Neuronal stem cell (in vitro differentiated cells): ENCODE measurements around the gene SYNPR.

ENCODE experiments used
- DNase-seq: peaks from one replicate; pipeline ENCODE4 v3.0.0-alpha.2; 2013; ENCODE audit warnings: low spot score
- H2AFZ ChIP-seq: one replicate; pipeline ENCODE4 v1.6.1; 2013; ENCODE audit warnings: mild to moderate bottlenecking, low read length, inconsistent platforms
- H2AK5ac ChIP-seq: 2 replicates; pipeline ENCODE4 v1.6.1; 2013; ENCODE audit warnings: low read depth, mild to moderate bottlenecking, inconsistent platforms, low read length, moderate library complexity, mixed read lengths
- H2BK120ac ChIP-seq: 2 replicates; pipeline ENCODE4 v1.6.1; 2013; ENCODE audit warnings: low read depth, mild to moderate bottlenecking, inconsistent platforms, low read length, moderate library complexity, mixed read lengths
- H2BK12ac ChIP-seq: one replicate; pipeline ENCODE4 v1.6.1; 2013; ENCODE audit warnings: low read length, inconsistent platforms
- H2BK15ac ChIP-seq: 2 replicates; pipeline ENCODE4 v1.6.1; 2013; ENCODE audit warnings: mild to moderate bottlenecking, low read length, inconsistent platforms, mixed read lengths
- H2BK5ac ChIP-seq: one replicate; pipeline ENCODE4 v1.6.1; 2013; ENCODE audit warnings: inconsistent platforms, mild to moderate bottlenecking, low read length, moderate library complexity
- H3K14ac ChIP-seq: one replicate; pipeline ENCODE4 v1.6.1; 2013; ENCODE audit warnings: low read length, inconsistent platforms
- H3K18ac ChIP-seq: 2 replicates; pipeline ENCODE4 v1.6.1; 2013; ENCODE audit warnings: low read length, inconsistent platforms
- H3K23ac ChIP-seq: 2 replicates; pipeline ENCODE4 v1.6.1; 2013; ENCODE audit warnings: low read depth, mild to moderate bottlenecking, mixed read lengths, low read length, inconsistent platforms; ENCODE audit not compliant: poor library complexity
- H3K27ac ChIP-seq: replicated peaks from 3 replicates; pipeline ENCODE4 v1.5.1; 2013; ENCODE audit warnings: low read length, inconsistent platforms
- H3K27me3 ChIP-seq, 3 experiments: 2 replicates each; pipeline ENCODE4 v1.6.1; 2013; ENCODE audit warnings: low read length in 3 of 3, mild to moderate bottlenecking in 2 of 3, inconsistent platforms in 1 of 3, low read depth in 1 of 3, mixed read lengths in 1 of 3, moderate library complexity in 1 of 3; ENCODE audit not compliant: control insufficient read depth in 3 of 3, insufficient read depth in 3 of 3
- H3K36me3 ChIP-seq, 2 donors: replicated peaks in 1 of 2; 2 replicates each; pipeline ENCODE4 v1.6.1; 2013; ENCODE audit warnings: low read length in 2 of 2; ENCODE audit not compliant: control insufficient read depth in 2 of 2, insufficient read depth in 2 of 2
- H3K4ac ChIP-seq: 2 replicates; pipeline ENCODE4 v1.6.1; 2013; ENCODE audit warnings: inconsistent platforms, mild to moderate bottlenecking, low read length, moderate library complexity
- H3K4me1 ChIP-seq, 2 donors: 1 replicate in 1 of 2; 2 replicates in 1 of 2; pipeline ENCODE4 v1.6.1; 2013; ENCODE audit warnings: low read length in 2 of 2, low read depth in 1 of 2; ENCODE audit not compliant: control insufficient read depth in 2 of 2, insufficient read depth in 1 of 2
- H3K4me2 ChIP-seq: one replicate; pipeline ENCODE4 v1.6.1; 2013; ENCODE audit warnings: mild to moderate bottlenecking, low read length, inconsistent platforms; ENCODE audit not compliant: insufficient read depth, poor library complexity, severe bottlenecking
- H3K4me3 ChIP-seq, 2 donors: 2 replicates each; pipeline ENCODE4 v1.5.1; 2013; ENCODE audit warnings: low read length in 2 of 2, mild to moderate bottlenecking in 2 of 2, inconsistent platforms in 1 of 2, moderate library complexity in 1 of 2
- H3K79me1 ChIP-seq: one replicate; pipeline ENCODE4 v1.6.1; 2013; ENCODE audit warnings: low read depth, mild to moderate bottlenecking, inconsistent platforms, low read length, moderate library complexity
- H3K9ac ChIP-seq: one replicate; pipeline ENCODE4 v1.6.1; 2013; ENCODE audit warnings: mild to moderate bottlenecking, low read depth, low read length, inconsistent platforms; ENCODE audit not compliant: poor library complexity
- H3K9me3 ChIP-seq, 2 donors: replicated peaks in 1 of 2; 2 replicates each; pipeline versions ENCODE3 to v1.6.1; 2013; ENCODE audit warnings: low read length in 2 of 2, mild to moderate bottlenecking in 2 of 2, inconsistent platforms in 1 of 2, low read depth in 1 of 2, mixed read lengths in 1 of 2, moderate library complexity in 1 of 2; ENCODE audit not compliant: control insufficient read depth in 2 of 2, insufficient read depth in 1 of 2
- H4K8ac ChIP-seq: one replicate; pipeline ENCODE4 v1.6.1; 2013; ENCODE audit warnings: low read depth, mild to moderate bottlenecking, inconsistent platforms, low read length, moderate library complexity
- H4K91ac ChIP-seq: one replicate; pipeline ENCODE4 v1.6.1; 2013; ENCODE audit warnings: low read length, low read depth, mild to moderate bottlenecking, inconsistent platforms; ENCODE audit not compliant: poor library complexity
- WGBS, 2 donors: extraction: QIAGEN DNeasy Blood & Tissue Kit; methylation state at CpG; one replicate each; pipeline ENCODE4 v1.1.7; 2013; ENCODE audit warnings: missing lambda C conversion rate in 2 of 2, mixed read lengths in 1 of 2; ENCODE audit not compliant: insufficient read length in 2 of 2, insufficient replicate concordance in 1 of 2; ENCODE audit errors: extremely low coverage in 2 of 2; 5-methylcytosine and 5-hydroxymethylcytosine counted together

The SYNPR gene

GRCh38 chr3:63624941-63625560 lies 346.9 kb downstream of the SYNPR start:
- Histone ChIP-seq H4K8ac (no peak overlapping the region), H3K4me3 (no peak overlapping the region), H2BK15ac (no peak overlapping the region), H3K79me1 (no peaks in the 10 kb centered on the region), H3K9me3 (no peaks in the 10 kb centered on the region), H3K27ac (no peak overlapping the region), H3K4me1 (peaks cover 0 to 2% of the 10 kb centered on the region in 2 donors), H2AFZ (no peak overlapping the region), H3K14ac (no peak overlapping the region), H3K9ac (no peak overlapping the region), H3K23ac (no peak overlapping the region), H3K4me2 (no peak overlapping the region), H2AK5ac (no peak overlapping the region), H3K4ac (no peak overlapping the region), H3K27me3 (no peaks in the 10 kb centered on the region), H2BK5ac (no peak overlapping the region), H2BK120ac (no peak overlapping the region), H2BK12ac (no peak overlapping the region), H4K91ac (no peak overlapping the region), H3K36me3 (no peaks in the 10 kb centered on the region), H3K18ac (no peak overlapping the region)
- DNase-seq = no peak
- no CpG with 5 or more reads among the region's 8 CpGs for WGBS, 2 donors

- DNase-seq = no peak
- no peak overlapping the region for H4K91ac ChIP-seq
- no peak overlapping the region for H2AFZ ChIP-seq
- H4K8ac ChIP-seq = no peak overlapping the region
- H2BK120ac ChIP-seq = no peak overlapping the region
- peaks cover 0 to 3% of the 10 kb centered on the region in 2 donors for H3K4me1 ChIP-seq
- H2BK5ac ChIP-seq = no peak overlapping the region
- no peak overlapping the region for H2BK15ac ChIP-seq
- H3K27me3 ChIP-seq = peaks cover 0 to 2% (median 0%) of the 10 kb centered on the region in 3 experiments
- H3K27ac ChIP-seq = no peak overlapping the region
- H3K4ac ChIP-seq = no peak overlapping the region
- no peak overlapping the region for H3K14ac ChIP-seq
- H3K4me3 ChIP-seq = no peak overlapping the region
- no peak overlapping the region for H3K18ac ChIP-seq
- H3K4me2 ChIP-seq = no peak overlapping the region
- H3K9ac ChIP-seq = no peak overlapping the region
- no peak overlapping the region for H2AK5ac ChIP-seq
- H3K23ac ChIP-seq = no peak overlapping the region
- H3K79me1 ChIP-seq = no peaks in the 10 kb centered on the region
- no peak overlapping the region for H2BK12ac ChIP-seq
- WGBS, 2 donors = no CpG with 5 or more reads among the region's 4 CpGs
- H3K36me3 ChIP-seq = peaks cover 0 to 1% of the 10 kb centered on the region in 2 donors
- H3K9me3 ChIP-seq = peaks cover 0 to 1% of the 10 kb centered on the region in 2 donors
Measured at GRCh38 chr3:63631670-63632069, 353.6 kb downstream of the SYNPR start.

- no peak for DNase-seq
- peaks cover 0 to 3% of the 10 kb centered on the region in 2 donors for H3K9me3 ChIP-seq
- H3K27ac ChIP-seq = no peak overlapping the region
- H3K36me3 ChIP-seq = peaks cover 0 to 1% of the 10 kb centered on the region in 2 donors
- H3K9ac ChIP-seq = no peak overlapping the region
- no peak overlapping the region for H3K4ac ChIP-seq
- H2BK15ac ChIP-seq = no peak overlapping the region
- no peak overlapping the region for H3K4me2 ChIP-seq
- no peak overlapping the region for H2AFZ ChIP-seq
- peaks cover 0 to 2% (median 0%) of the 10 kb centered on the region in 3 experiments for H3K27me3 ChIP-seq
- H3K14ac ChIP-seq = no peak overlapping the region
- no peak overlapping the region for H2BK12ac ChIP-seq
- no peak overlapping the region for H4K8ac ChIP-seq
- WGBS, 2 donors = no CpG with 5 or more reads among the region's 3 CpGs
- H3K79me1 ChIP-seq = no peaks in the 10 kb centered on the region
- no peak overlapping the region for H3K4me3 ChIP-seq
- H2BK120ac ChIP-seq = no peak overlapping the region
- no peak overlapping the region for H3K23ac ChIP-seq
- no peak overlapping the region for H2AK5ac ChIP-seq
- no peak overlapping the region for H4K91ac ChIP-seq
- peaks cover 0 to 3% of the 10 kb centered on the region in 2 donors for H3K4me1 ChIP-seq
- H2BK5ac ChIP-seq = no peak overlapping the region
- no peak overlapping the region for H3K18ac ChIP-seq
Measured at GRCh38 chr3:63635186-63635585, 357.1 kb downstream of the SYNPR start.

GRCh38 chr3:63639806-63640205 lies 361.7 kb downstream of the SYNPR start:
- Histone ChIP-seq H2AFZ (no peak overlapping the region), H3K9ac (no peak overlapping the region), H4K8ac (no peak overlapping the region), H3K23ac (no peak overlapping the region), H3K4me1 (peaks cover 0 to 2% of the 10 kb centered on the region in 2 donors), H3K9me3 (peaks cover 0 to 3% of the 10 kb centered on the region in 2 donors), H3K4me2 (no peak overlapping the region), H2BK5ac (no peak overlapping the region), H3K27ac (no peak overlapping the region), H2BK15ac (no peak overlapping the region), H3K27me3 (no peaks in the 10 kb centered on the region), H3K18ac (no peak overlapping the region), H2BK12ac (no peak overlapping the region), H3K14ac (no peak overlapping the region), H3K4me3 (no peak overlapping the region), H3K4ac (no peak overlapping the region), H3K36me3 (no peaks in the 10 kb centered on the region), H2AK5ac (no peak overlapping the region), H3K79me1 (no peaks in the 10 kb centered on the region), H2BK120ac (no peak overlapping the region), H4K91ac (no peak overlapping the region)
- no peak for DNase-seq
- WGBS, 2 donors = no CpG with 5 or more reads among the region's 2 CpGs
